HCEC 1CT (cell line): ENCODE results near the gene FNDC3B.
"Not testable (repeated sequence)": the region's sequence is repeated elsewhere in the genome, so short reads cannot be mapped to it uniquely, and the experiment has no call there.

Source experiments
- DNase-seq: peaks from one replicate; pipeline ENCODE4 v3.0.0-alpha.2; 2017

FNDC3B gene

DNA sequence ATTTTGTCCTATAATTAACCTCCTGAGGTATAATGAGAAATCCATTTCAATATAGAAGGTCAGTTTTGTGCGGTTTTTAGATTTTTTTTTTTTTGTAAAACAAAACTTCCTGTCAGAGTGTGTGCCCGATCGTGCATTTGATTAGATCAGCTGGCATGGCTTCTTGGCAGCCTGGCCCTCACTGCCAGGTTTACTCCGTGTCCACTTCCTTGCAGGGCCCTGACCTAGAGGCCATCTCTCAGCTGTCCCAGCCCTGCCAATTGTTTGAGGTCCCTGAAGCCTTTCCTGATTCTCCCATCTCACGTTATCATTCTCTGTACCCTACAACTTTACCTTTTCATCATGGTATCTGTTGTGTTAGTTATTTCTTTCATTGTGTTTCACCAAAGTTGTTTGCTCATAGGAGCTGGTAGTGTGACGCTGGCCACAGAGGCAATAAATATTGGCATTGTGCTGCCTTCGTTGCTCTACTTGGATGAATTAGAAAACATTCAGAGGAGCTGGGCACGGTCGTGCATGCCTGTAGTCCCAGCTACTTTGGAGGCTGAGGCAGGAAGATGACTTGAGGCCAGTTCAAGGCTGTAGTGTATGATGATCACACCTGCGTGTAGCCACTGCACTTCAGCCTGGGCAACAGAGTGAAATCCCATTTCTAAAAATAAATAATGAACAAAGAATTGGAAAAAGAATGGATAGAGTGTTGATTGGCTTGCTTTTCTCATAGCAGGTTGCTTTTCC lies 206.9 kb downstream of the FNDC3B start:
- no peak for DNase-seq

DNA sequence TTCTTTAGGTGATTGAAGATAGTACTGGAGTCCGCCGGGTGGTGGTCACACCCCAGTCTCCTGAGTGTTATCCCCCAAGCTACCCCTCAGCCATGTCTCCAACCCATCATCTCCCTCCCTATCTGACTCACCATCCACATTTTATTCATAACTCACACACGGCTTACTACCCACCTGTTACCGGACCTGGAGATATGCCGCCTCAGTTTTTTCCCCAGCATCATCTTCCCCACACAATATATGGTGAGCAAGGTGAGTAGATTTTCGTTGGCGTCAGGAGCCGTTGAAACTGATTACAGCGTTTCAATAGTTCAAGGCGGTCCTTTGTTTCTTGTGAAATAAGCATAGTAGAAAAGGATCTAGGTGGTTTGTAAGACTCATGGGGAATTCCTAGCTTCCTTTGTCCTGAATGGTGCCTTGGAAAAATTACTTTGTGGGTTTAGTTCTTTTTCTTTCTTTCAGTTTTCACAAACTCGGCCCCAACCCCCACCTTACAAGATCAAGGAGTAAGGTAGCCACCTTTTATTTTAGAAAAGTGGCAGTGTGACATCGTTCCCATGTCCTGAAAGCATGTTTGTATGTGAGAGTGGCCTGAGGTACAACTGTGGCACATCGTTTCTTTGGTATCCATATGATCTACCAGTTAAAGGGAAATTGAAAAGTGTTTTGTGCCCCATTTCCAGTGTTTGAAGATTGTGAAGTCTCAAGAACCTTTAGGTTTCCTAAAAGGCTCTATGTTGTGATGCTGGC lies 208.3 kb downstream of the FNDC3B start:
- DNase-seq: no peak

DNA sequence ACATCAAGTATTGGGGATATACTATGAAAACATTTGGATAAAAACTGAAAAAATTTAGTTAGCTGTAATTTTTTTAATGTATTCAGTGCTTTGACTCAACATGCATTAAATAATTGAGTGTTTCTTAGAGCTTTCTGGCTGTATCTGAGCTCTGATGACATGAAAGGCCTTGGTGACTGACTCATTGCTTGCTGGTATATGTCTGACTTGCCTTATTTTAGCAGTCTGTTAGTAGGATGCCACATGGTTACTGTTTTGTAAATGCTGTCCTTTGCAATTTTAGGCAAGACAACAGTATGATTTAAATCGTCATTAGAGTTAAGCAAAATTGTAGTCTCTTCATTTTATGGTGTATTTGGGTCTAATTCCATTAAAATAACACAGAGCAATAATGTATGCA lies 209.7 kb downstream of the FNDC3B start:
- DNase-seq: peak; percentile 72

DNA sequence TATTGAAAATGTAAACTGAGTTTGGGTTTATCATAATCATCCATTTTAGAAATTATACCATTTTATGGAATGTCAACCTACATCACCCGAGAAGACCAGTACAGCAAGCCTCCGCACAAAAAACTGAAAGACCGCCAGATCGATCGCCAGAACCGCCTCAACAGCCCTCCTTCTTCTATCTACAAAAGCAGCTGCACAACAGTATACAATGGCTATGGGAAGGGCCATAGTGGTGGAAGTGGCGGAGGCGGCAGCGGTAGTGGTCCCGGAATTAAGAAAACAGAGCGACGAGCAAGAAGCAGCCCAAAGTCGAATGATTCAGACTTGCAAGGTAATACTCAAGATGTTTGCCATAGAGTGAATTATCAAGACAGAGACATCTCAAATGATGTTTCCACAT lies 211.8 kb downstream of the FNDC3B start:
- DNase-seq: no peak

GRCh38 chr3:172253200-172253599 lies 213.8 kb downstream of the FNDC3B start:
- DNase-seq: no peak

DNA sequence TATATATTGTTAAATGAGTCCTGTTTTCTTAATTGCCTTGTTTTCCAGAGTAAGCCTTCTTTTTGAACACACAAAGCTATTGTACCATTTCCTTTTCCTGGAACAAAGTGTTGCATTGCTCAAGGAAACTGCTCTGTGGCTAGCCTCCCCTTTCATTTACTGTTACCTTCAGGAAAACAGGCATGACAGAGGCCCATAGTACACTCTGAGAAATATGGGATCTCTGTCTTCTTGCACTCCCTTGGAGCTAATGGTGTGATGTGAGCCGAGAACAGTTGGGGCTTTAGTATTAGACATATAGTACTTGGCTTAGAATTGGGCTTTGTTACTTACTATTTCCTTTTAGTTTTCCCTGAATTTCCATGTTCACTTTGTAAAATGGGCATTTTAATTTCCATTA lies 215.2 kb downstream of the FNDC3B start:
- DNase-seq: no peak

- DNase-seq: not testable (repeated sequence)
These were observed 215.9 kb downstream of the FNDC3B start for GRCh38 chr3:172255321-172255720.

DNA sequence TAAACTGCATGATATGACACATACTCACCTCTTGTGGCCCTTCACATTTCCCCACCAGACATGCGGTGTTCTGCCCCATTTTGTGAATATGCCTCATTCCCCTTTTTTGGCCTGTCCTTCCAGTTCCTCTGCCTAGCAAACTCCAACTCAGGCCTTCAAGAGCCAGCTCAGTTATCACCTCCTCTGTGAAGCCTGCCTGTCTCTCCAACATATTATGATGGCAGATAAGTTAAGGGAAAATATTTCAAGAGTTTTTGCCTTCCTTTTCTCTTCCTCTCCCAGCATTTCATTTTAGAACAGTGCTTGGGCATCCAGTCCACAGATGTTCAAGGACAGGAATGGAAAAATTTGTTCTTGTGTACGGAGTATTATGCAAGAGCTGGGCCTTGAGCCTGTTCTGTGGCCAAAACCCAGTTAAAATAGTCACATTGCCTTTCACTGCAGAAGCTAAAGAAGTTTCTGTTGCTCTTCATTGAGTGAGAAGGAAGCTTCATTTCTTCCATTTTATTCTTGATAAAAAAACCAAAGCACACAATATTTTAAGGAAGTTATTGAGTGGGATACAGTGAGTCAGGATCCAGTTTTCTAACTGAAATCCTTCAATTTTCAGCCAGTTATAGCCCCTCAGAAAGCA lies 216.8 kb downstream of the FNDC3B start:
- DNase-seq: peak; percentile 19

DNA sequence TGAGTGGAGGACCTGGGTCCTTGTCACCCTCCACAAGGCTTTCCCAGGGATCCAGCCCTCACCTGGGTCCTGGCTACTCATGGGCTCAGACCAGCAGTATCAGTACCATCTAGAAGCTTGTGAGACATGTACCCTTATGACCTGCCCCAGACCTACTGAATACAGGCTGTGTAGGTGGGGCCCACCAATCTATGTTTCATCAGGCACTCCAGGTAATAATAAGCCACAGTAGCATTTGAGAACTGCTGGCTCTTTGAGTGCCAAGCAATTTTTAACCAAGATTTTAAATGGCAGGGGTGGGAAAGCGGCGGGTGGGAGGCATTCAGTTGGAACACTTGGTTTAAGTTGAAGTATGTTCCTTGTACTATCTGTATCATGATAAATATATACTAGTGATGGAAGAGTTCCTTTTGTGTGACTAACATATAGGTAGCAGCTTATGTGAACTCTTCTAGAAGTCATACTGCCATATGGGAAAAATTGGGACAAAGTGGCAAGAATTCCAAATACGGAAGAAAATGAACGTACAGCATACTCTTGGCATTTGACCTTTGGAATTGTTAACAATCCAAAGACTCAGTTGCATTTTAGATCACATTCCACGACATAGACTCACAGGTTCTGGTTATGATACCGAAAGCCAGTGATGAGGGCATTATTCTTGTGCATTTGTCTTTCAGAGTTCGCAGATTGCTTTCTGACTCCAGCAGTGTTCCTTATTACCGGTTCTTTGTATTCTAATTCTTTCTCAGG lies 218.4 kb downstream of the FNDC3B start:
- DNase-seq: no peak

GRCh38 chr3:172258624-172259023 lies 219.2 kb downstream of the FNDC3B start:
- no peak for DNase-seq

GRCh38 chr3:172259111-172259541 lies 219.7 kb downstream of the FNDC3B start:
- DNase-seq: no peak

- no peak for DNase-seq
These were observed 220.4 kb downstream of the FNDC3B start for GRCh38 chr3:172259726-172260248.

DNA sequence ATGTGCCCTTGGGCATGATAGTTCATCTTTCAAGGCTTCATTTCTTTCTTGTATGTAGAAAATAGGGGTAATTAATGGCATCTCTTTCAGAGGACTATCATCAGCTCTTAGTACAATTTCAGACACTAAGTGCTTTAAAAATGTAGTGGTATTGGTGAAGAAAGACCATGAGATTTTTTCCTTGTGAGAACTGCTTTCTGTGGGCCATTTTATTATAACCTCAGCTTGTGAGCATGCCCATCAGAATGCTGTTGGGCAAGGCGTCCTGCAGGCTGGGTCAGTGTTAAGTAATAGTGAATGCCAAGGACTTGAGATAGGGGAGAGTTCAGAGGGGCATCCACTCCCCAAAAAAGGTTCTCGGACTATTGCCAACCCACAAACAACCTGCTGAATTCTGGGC lies 221.0 kb downstream of the FNDC3B start:
- DNase-seq: no peak

GRCh38 chr3:172261054-172261453 lies 221.7 kb downstream of the FNDC3B start:
- DNase-seq: no peak

- no peak for DNase-seq
These were observed 223.7 kb downstream of the FNDC3B start for GRCh38 chr3:172262991-172263608.

DNA sequence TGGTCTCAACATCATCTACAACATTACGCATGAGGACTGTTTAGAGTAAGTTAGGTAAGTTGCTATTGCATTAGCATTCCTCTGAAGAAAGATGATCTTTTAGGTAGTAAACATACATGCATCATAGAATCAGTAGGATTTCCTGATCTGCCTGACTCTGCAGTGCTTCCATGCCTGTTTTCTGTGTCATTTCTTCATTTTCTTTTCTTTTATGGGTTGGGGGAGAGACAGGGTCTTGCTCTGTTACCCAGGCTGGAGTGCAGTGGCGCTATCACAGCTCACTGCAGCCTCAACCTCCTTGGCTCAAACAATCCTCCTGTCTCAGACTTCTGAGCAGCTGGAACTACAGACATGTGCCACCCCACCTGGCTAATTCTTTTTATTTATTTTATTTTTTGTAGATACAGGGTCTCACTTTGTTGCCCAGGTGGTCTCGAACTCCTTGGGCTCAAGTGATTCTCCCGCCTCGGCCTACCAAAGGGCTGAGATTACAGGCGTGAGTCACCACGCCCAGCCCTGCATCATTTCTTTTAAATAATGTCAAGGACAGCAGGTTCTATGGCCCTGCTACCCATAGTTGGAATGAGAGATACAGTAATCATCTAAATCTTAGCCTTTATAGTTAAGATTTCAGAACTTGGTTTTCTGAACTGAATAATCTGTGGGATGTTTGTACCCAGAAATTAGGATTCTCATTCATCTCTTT lies 224.6 kb downstream of the FNDC3B start:
- DNase-seq: no peak

- no peak for DNase-seq
These were observed 226.7 kb downstream of the FNDC3B start for GRCh38 chr3:172266103-172266502.

DNA sequence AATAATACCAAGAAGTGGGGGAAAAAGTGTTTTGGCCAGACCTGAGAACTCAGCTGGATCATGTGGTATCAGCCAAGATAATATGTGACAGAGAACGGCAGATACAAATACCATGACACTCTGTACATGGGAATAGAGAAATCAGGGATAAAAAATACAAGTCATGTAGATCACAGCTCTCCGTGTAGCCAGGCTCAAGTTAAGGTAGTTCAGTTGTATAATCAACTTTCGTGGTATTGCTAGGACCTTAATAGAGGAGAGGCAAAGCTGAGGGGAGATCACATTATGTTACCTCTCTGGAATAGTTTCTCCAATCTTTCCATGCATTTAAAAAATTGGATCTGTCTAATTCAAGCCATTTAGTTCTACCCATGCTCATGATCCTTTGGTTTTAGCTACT lies 229.0 kb downstream of the FNDC3B start:
- DNase-seq: no peak

GRCh38 chr3:172268868-172269267 lies 229.5 kb downstream of the FNDC3B start:
- DNase-seq: no peak

DNA sequence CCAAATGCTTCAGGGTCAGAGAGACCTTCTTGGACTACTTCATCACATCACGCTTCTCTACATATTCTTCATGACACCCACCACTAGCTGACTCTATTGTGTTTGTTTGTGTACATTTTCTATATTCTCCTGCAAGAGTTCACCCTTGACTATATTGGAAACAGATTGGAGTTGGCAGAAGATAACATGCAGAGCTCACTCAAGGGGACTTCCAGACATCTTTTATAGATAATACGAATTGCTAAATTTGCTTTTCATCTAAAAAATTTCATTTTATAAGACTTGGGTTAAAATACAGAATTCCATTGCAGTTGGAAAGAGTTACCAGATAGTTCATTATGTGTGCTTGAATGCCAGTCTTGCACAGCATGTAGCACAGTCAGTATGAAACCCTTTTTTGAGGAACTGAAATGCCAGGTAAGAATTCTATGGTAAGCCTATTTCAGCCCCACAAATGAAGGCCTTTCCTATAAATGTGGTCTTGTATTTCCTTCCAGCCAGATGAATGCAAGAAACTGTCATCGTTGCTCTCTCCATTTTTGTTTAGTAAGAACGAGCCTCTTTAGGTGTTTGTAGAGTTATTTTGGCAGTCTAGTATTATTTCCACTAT lies 231.3 kb downstream of the FNDC3B start:
- no peak for DNase-seq

DNA sequence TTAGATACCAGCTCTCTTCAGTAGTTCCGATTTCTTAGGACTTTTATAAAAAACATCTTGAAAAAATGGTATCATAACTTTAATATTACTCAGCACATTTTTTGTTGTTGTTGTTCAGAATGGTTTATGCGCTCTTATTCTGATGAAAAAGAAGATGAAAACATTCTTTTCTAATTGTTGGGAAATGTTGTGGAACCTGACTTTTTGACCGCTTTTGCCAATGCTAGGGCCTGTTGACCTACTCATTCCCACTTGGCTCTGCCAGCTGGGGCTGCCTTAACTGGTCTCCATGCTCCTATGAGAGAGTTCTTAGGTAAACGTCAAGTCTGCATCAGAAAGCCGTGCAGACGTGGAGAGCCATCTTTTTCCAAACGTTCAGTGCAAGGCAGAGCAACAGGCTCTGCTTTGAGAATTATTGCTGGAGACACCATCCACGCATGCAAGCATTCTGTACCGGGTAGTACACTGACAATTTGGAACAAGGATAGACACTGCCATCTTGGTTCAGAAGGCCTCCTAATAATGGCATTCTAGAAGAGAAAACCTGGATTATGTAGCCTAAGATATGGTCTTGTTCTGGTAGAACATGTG lies 232.1 kb downstream of the FNDC3B start:
- no peak for DNase-seq
